GM18526 (cell line): ENCODE data around the gene RBMS1.

ENCODE experiments used
- POLR2A ChIP-seq: IDR thresholded peaks from 3 replicates; pipeline ENCODE4 v1.6.1; 2011; ENCODE audit not compliant: insufficient read length; ENCODE audit errors: extremely low read depth

RBMS1 gene

DNA sequence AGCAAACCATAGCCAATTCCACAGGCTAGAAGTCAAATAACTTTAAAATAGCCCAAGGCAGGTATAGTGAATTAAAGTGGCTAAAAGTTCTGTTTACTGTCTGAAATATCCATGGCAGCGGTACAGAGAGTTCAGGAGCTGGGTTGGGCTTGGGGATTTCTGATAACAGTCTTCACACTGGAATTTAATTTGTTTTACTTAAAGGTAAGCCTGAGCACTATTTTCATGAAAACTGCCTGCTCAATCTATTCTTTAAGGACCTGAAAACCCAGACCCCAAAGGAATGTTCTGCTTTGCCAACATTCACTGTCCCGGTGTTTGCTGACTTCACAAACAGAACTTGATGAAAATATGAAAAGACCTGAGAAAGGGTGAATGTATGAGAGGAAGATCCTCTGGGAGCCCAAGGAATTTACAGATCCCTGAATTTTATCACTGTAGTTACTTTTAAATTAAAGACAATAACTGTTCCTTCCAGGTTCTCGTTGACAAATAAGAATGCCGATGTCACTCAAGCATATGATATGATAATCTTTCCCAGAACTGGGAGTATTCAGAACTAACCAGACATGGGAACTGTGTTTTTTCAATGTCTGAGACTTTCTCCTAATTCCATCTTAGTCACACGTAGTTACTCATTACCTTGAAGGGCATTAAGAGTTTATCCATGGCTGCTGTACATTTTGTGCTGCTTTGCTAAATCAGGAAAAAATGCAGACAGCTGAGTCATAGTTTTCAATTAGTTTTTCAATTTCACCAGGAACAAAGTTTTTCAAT lies 265.3 kb downstream of the RBMS1 start:
- no peak for TF ChIP-seq POLR2A

DNA sequence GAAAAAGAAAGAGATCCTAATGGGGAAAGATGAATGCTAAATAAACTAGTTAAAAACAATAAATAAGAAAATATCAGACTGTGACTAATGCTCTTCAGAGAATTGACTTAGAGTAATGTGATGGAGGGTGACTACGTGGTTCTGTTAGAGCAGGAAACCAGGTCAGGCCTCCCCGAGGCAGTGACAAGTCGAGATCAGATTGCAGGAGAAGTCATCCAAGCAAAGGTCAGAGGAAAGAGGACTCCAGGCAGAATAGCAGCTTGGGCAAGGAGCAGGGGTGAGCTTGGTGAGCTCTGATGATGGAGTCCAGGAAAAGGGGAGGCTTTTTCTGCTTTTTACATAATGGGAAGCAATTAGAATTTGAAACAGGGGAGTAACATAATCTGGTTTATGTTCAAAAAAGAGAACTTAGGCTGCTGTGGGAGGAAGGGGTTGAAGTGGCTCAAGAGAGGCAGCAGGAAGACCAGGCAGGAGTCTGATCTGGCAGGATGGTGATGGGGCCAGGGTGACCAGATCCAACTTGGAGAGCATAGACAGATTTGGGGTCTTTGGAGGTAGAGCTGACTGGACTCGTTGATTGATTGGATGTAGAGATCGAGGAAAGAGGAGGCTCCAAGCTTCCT lies 266.2 kb downstream of the RBMS1 start:
- no peak for TF ChIP-seq POLR2A

DNA sequence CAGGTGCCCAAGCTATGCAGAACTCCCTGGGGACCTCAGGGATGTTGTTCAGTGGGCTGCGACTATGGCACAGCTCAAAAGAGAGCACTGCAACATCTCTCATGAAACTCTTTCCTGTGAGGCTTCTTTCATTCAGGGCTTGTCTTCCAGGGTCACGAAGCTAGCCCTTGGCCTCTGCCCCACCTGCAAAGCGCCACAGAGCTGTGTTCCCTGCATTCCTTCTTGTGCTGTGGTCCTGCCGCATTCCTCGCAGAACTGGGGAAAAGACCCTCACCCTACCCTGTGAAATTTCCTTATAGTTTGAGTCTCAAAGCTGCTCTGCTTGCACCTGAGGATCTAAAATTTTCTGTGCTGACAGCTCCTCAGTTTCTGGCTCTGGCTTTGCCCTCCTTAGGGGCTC lies 267.2 kb downstream of the RBMS1 start:
- no peak for TF ChIP-seq POLR2A

GRCh38 chr2:160225722-160226121 lies 267.9 kb downstream of the RBMS1 start:
- TF ChIP-seq POLR2A, result no peak

DNA sequence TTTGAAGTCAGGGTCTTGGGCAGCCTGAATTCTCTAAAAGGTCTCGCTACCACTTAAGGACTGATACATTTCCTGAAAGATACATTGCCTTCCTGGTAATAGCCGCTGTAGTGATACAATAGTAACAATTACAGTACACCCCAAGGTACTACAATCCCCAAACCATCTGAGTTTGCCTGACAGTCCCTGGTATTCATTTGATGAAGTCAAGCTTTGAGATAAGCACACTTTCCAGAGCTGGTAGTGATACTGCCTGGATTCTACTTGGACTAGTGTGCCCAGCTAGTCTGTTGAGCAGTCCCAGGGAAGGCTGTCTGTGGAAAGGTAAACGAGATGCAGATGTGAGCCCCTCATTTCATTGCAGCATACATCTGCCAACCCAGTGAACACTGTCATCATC lies 269.1 kb downstream of the RBMS1 start:
- no peak for TF ChIP-seq POLR2A

DNA sequence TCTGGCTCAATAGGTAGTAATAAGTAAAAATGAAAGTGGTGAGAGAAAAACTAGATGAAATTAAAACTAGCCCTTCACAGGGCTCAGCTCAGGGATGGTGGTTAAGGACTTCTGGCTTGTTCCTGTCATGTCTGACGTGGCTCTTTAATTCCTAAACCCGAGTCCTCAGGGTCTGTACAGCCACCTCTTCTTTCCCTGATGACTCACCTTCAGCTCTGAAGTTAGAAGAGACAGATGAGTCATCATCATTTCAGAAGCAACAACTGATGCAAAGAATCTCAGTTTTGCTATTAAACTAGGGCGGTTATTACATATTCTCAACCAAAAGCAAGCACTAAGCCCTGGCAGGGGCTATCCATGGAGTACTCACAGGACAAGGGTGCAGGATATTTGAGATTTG lies 269.5 kb downstream of the RBMS1 start:
- TF ChIP-seq POLR2A, result no peak

- TF ChIP-seq POLR2A, result no peak
These were observed 270.0 kb downstream of the RBMS1 start for GRCh38 chr2:160223560-160223959.

- no peak for TF ChIP-seq POLR2A
These were observed 270.9 kb downstream of the RBMS1 start for GRCh38 chr2:160222546-160223283.
